ENCODE results near the gene TTLL7. TPM values are rescaled to one million over a fixed set of nuclear protein-coding genes. Genes with fewer than 3 reads are reported as not detected.

The TTLL7 gene
- total and polyA plus RNA-seq, 9 of the 15 experiments (the other 6 are each of a cell fraction or from before 2014, with no cell fraction given), result 0.63 to 2.6 (median 1.7) TPM

DNA sequence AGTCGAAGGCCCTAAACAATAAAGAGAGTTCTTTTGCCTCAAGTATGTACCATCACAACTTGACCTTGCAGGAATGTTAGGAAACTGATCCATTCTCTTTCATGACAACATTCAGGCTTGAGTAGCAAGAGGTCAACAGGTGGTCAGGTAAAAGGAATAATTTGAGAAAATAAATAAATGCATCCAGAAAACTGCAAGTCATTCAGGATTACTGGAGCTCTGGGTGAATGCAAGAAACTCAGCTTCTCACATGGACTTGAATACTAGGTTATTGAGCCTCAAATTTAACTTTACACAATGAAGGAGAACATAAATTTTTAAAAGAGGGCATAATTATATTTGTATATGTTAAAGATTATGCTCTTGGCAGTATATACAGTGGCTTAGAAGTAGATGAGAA, 76.5 kb downstream of the TTLL7 start:
- CTCF ChIA-PET (ENCODE audit: low intra/inter-chr PET ratio), result no interaction called here
- peaks cover 3 to 9% of the 10 kb centered on the region in 2 experiments; a peak in 3 of 5 replicates for H3K4me1 ChIP-seq (replicated peaks in 1 of 2; ENCODE audit: control insufficient read depth in 2 of 2, insufficient read depth in 2 of 2, low read length in 2 of 2)
- H3K9ac ChIP-seq (ENCODE audit: insufficient read depth in 1 of 2, low read depth in 2 of 2, low read length in 2 of 2), result no peak overlapping the region
- H3K9me3 ChIP-seq (replicated peaks; ENCODE audit: control insufficient read depth, insufficient read depth, low read depth, low read length), result no peaks in the 10 kb centered on the region
- TF ChIP-seq ZNF23 (CRISPR knock-in tag; IDR thresholded peaks at IDR 0.05) (no peak), C11orf30 (IDR thresholded peaks at IDR 0.05; ENCODE audit: low read depth) (peak; percentile 47; the same call in 1 of the 2 replicates), MAFG (tag; conservative IDR thresholded peaks at IDR 0.05) (peak; percentile 81), HDAC1 (IDR thresholded peaks at IDR 0.05) (no peak), NFE2 (IDR thresholded peaks at IDR 0.05; ENCODE audit: low read depth) (peak; percentile 34; the same call in 1 of the 2 replicates), NFE2L1 (tag; IDR thresholded peaks at IDR 0.05; ENCODE audit: borderline replicate concordance, low read depth) (peak; percentile 51; the same call in 1 of the 2 replicates), L3MBTL2 (IDR thresholded peaks at IDR 0.05) (no peak), ZNF316 (IDR thresholded peaks at IDR 0.05) (peak; percentile 54; the same call in 1 of the 2 replicates), KDM2B (CRISPR knock-in tag; IDR thresholded peaks at IDR 0.05) (no peak), FOXJ3 (CRISPR knock-in tag; IDR thresholded peaks at IDR 0.05) (no peak)
- TF ChIP-seq, protein P1, sequence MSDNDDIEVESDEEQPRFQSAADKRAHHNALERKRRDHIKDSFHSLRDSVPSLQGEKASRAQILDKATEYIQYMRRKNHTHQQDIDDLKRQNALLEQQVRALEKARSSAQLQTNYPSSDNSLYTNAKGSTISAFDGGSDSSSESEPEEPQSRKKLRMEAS (CRISPR knock-in tag; IDR thresholded peaks at IDR 0.05), result no peak
- TF ChIP-seq, protein P2, sequence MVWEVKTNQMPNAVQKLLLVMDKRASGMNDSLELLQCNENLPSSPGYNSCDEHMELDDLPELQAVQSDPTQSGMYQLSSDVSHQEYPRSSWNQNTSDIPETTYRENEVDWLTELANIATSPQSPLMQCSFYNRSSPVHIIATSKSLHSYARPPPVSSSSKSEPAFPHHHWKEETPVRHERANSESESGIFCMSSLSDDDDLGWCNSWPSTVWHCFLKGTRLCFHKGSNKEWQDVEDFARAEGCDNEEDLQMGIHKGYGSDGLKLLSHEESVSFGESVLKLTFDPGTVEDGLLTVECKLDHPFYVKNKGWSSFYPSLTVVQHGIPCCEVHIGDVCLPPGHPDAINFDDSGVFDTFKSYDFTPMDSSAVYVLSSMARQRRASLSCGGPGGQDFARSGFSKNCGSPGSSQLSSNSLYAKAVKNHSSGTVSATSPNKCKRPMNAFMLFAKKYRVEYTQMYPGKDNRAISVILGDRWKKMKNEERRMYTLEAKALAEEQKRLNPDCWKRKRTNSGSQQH (CRISPR knock-in tag; IDR thresholded peaks at IDR 0.05), result no peak
- TF ChIP-seq, protein P3, sequence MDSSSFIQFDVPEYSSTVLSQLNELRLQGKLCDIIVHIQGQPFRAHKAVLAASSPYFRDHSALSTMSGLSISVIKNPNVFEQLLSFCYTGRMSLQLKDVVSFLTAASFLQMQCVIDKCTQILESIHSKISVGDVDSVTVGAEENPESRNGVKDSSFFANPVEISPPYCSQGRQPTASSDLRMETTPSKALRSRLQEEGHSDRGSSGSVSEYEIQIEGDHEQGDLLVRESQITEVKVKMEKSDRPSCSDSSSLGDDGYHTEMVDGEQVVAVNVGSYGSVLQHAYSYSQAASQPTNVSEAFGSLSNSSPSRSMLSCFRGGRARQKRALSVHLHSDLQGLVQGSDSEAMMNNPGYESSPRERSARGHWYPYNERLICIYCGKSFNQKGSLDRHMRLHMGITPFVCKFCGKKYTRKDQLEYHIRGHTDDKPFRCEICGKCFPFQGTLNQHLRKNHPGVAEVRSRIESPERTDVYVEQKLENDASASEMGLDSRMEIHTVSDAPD (CRISPR knock-in tag; IDR thresholded peaks at IDR 0.05), result no peak
- no peaks in the 10 kb centered on the region for H3K79me2 ChIP-seq (ENCODE audit: control insufficient read depth, insufficient read depth, low read length)
- no peak overlapping the region for H3K4me2 ChIP-seq (ENCODE audit: insufficient read depth, low read length)
- no peaks in the 10 kb centered on the region for H3K36me3 ChIP-seq (ENCODE audit: control insufficient read depth, insufficient read depth, low read length)
- POLR2A ChIA-PET, result interaction anchor here (1.0 kb wide), 1 partner anchor 10 kb away, joined by 3 read pairs; no protein-coding TSS in a partner anchor
- FAIRE-seq, result no peak
- H3K9me1 ChIP-seq (ENCODE audit: control insufficient read depth, insufficient read depth, low read length), result no peaks in the 10 kb centered on the region
- H3K4me3 ChIP-seq, result no peak overlapping the region
- in situ Hi-C loops (cut with MboI) (loop anchor here (10.0 to 25.0 kb wide), 5 partner anchors 202 to 1015 kb away; no protein-coding TSS in a partner anchor), intact Hi-C loops (cut with micrococcal nuclease) (no loop called here)
- H2AFZ ChIP-seq (ENCODE audit: low read depth, low read length), result no peak overlapping the region
- H3K27ac ChIP-seq (ENCODE audit: extremely low read depth, low read depth, low read length), result no peak overlapping the region
- H3K27me3 ChIP-seq (ENCODE audit: control insufficient read depth in 2 of 2, insufficient read depth in 2 of 2, low read length in 2 of 2), result no peaks in the 10 kb centered on the region
- DNase-seq (ENCODE audit: extremely low read depth in 1 of 4, low spot score in 3 of 4), result no peak
- no TSS peak for BruUV-seq (replicated peaks)
- 25% methylated on average over 1 of the region's 1 CpG for WGBS (ENCODE audit: insufficient coverage, low coverage, missing lambda C conversion rate)
- no peaks in the 10 kb centered on the region for H4K20me1 ChIP-seq (replicated peaks; ENCODE audit: control insufficient read depth, insufficient read depth, low read length)
- no peak for ATAC-seq
